HL-60 (cell line): ENCODE results near the gene TBK1.
"Not testable (repeated sequence)": the region's sequence is repeated elsewhere in the genome, so short reads cannot be mapped to it uniquely, and the experiment has no call there.

Source experiments
- DNase-seq, 2 experiments: peaks; one replicate each; pipeline ENCODE4 v3.0.0-alpha.2; 2010 to 2020; ENCODE audit warnings: low read depth in 1 of 2, low spot score in 1 of 2
- H3K27ac ChIP-seq: fragments of 250-450 bp; sonication (Bioruptor Pico); replicated peaks from 2 replicates; pipeline ENCODE4 v1.5.1; 2020; ENCODE audit warnings: mild to moderate bottlenecking, moderate library complexity
- H3K27me3 ChIP-seq: fragments of 250-450 bp; sonication (Bioruptor Pico); 2 replicates; pipeline ENCODE4 v1.5.1; 2021; ENCODE audit warnings: mild to moderate bottlenecking, moderate library complexity; ENCODE audit not compliant: insufficient read depth, poor library complexity, severe bottlenecking
- H3K4me3 ChIP-seq: replicated peaks from 2 replicates; pipeline ENCODE4 v1.5.1; 2011; ENCODE audit warnings: mild to moderate bottlenecking, control low read depth, low read length; ENCODE audit not compliant: insufficient read depth
- GABPA ChIP-seq: IDR thresholded peaks from 2 replicates; pipeline ENCODE4 v1.6.1; 2012; ENCODE audit warnings: low read depth
- POLR2AphosphoS5 ChIP-seq: IDR thresholded peaks from 2 replicates; pipeline ENCODE4 v1.6.1; 2012; ENCODE audit warnings: low read depth
- SPI1 ChIP-seq: IDR thresholded peaks from 2 replicates; pipeline ENCODE4 v1.6.1; 2012; ENCODE audit warnings: low read depth, mild to moderate bottlenecking, borderline replicate concordance
- TF ChIP-seq, protein P1 (sequence below): IDR thresholded peaks from one replicate; pipeline ENCODE4 v1.5.1; 2011; ENCODE audit warnings: low read length, control low read depth, inconsistent platforms; ENCODE audit not compliant: insufficient read depth
- TF ChIP-seq, protein P2 (sequence below): IDR thresholded peaks from 2 replicates; pipeline ENCODE4 v1.6.1; 2012; ENCODE audit warnings: low read depth; ENCODE audit not compliant: insufficient replicate concordance

Gene TBK1

DNA sequence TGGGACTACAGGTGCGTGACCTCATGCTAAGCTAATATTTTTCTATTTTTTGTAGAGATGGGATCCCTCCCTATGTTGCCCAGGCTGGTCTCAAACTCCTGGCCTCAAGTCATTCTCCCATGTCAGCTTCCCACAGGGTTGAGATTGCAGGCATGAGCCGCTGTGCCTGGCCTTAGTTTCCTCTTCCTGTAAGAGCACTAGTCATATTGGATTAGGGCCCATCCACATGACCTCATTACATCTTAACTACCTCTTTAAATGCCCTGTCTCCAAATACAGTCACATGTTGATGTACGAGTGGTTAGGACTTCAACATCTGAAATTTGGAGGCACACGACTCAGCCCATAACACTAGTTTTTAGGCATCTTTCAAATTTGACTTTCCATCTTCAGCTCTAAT is 86.2 kb downstream of the TBK1 start:
- no peak for DNase-seq
- H3K27me3 ChIP-seq, result no peaks in the 10 kb centered on the region
- H3K27ac ChIP-seq, result no peak overlapping the region
- TF ChIP-seq POLR2AphosphoS5, result no peak
- TF ChIP-seq GABPA, result no peak
- TF ChIP-seq, protein P1, sequence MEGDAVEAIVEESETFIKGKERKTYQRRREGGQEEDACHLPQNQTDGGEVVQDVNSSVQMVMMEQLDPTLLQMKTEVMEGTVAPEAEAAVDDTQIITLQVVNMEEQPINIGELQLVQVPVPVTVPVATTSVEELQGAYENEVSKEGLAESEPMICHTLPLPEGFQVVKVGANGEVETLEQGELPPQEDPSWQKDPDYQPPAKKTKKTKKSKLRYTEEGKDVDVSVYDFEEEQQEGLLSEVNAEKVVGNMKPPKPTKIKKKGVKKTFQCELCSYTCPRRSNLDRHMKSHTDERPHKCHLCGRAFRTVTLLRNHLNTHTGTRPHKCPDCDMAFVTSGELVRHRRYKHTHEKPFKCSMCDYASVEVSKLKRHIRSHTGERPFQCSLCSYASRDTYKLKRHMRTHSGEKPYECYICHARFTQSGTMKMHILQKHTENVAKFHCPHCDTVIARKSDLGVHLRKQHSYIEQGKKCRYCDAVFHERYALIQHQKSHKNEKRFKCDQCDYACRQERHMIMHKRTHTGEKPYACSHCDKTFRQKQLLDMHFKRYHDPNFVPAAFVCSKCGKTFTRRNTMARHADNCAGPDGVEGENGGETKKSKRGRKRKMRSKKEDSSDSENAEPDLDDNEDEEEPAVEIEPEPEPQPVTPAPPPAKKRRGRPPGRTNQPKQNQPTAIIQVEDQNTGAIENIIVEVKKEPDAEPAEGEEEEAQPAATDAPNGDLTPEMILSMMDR, result no peak
- TF ChIP-seq, protein P2, sequence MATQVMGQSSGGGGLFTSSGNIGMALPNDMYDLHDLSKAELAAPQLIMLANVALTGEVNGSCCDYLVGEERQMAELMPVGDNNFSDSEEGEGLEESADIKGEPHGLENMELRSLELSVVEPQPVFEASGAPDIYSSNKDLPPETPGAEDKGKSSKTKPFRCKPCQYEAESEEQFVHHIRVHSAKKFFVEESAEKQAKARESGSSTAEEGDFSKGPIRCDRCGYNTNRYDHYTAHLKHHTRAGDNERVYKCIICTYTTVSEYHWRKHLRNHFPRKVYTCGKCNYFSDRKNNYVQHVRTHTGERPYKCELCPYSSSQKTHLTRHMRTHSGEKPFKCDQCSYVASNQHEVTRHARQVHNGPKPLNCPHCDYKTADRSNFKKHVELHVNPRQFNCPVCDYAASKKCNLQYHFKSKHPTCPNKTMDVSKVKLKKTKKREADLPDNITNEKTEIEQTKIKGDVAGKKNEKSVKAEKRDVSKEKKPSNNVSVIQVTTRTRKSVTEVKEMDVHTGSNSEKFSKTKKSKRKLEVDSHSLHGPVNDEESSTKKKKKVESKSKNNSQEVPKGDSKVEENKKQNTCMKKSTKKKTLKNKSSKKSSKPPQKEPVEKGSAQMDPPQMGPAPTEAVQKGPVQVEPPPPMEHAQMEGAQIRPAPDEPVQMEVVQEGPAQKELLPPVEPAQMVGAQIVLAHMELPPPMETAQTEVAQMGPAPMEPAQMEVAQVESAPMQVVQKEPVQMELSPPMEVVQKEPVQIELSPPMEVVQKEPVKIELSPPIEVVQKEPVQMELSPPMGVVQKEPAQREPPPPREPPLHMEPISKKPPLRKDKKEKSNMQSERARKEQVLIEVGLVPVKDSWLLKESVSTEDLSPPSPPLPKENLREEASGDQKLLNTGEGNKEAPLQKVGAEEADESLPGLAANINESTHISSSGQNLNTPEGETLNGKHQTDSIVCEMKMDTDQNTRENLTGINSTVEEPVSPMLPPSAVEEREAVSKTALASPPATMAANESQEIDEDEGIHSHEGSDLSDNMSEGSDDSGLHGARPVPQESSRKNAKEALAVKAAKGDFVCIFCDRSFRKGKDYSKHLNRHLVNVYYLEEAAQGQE, result no peak
- TF ChIP-seq SPI1, result no peak
- no peak overlapping the region for H3K4me3 ChIP-seq

DNA sequence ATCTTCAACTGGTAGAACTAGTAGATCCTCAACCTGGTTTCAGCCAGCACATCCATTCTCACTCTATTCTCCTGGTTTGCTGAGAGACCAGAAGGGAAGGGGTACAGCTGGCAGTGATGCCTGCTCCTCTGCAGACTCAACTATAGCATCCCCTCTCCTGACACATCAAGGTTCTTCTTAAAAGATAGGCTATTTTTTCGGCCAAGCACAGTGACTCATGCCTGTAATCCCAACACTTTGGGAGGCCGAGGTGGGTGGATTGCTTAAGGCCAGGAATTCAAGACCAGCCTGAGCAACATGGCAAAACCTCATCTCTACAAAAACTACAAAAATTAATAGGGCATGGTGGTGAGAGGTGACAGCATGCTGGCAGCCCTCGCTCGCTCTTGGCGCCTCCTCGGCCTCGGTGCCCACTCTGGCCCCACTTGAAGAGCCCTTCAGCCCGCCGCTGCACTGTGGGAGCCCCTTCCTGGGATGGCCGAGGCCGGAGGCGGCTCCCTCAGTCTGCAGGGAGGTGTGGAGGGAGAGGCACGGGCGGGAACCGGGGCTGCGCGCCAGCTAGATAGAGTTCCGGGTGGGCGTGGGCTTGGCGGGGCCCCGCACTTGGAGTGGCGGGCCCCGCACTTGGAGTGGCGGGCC is 90.6 kb downstream of the TBK1 start:
- not testable (repeated sequence) for DNase-seq, H3K27ac ChIP-seq, H3K27me3 ChIP-seq, H3K4me3 ChIP-seq

DNA sequence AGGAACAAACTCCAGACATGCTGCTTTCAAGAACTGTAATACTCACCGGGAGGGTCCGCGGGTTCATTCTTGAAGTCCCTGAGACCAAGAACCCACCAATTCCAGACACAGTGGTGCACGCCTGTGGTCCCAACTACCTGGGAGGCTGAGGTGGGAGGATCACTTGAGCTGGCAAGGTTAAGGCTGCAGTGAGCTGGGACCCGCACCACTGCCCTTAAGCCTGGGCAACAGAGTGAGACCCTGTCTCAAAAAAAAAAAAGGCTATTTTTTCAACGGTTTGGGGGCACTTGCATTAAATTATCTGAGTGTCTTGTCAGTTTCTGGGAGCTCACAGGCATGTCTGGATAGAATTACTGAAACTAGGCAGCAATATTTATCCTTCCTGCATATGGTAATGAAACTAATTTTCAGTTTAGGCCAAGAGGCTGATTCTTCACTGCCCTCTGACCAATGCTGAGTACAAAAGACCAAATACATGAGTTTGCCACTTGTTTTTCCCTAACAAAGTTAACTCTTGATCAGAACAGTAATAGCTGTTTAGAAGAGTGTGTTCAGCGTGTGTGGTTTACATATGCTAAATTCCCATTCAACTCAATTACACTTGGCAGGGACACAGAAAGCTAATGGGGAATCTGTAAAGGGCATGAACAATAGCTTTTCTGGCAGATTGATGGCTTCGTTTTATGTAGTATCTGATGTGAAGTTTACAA is 92.6 kb downstream of the TBK1 start:
- no peak overlapping the region for H3K4me3 ChIP-seq
- H3K27ac ChIP-seq, result no peak overlapping the region
- no peaks in the 10 kb centered on the region for H3K27me3 ChIP-seq
- TF ChIP-seq, protein P2, result no peak
- TF ChIP-seq GABPA (no peak), POLR2AphosphoS5 (no peak), SPI1 (no peak)
- TF ChIP-seq, protein P1, result no peak
- DNase-seq, result no peak

DNA sequence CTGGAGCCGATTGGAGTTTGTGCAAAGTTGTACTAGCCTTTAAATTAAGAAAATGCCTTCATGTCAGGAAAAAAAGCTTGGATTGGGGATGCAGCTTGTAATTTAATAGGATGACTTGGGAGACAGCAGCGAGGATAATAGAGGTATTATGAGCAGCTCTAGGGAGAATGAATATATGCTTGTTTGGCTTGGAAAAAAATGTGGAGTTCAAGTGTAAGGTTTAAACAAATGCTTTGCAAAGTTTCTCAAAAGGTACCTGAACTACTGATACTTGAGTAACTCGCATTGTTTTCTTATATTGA is 93.1 kb downstream of the TBK1 start:
- Histone ChIP-seq H3K27ac (no peak overlapping the region), H3K4me3 (no peak overlapping the region)
- DNase-seq, result no peak

More for the DNA sequence above, 93.1 kb downstream of the TBK1 start:
- no peaks in the 10 kb centered on the region for H3K27me3 ChIP-seq
- TF ChIP-seq, protein P1, result no peak
- no peak for TF ChIP-seq POLR2AphosphoS5
- TF ChIP-seq SPI1, result no peak
- TF ChIP-seq, protein P2, result no peak
- TF ChIP-seq GABPA, result no peak
